ENCODE measurements around the gene WDR90. TPM values are rescaled to one million over a fixed set of nuclear protein-coding genes. Genes with fewer than 3 reads are reported as not detected.

WDR90 gene
- total and polyA plus RNA-seq, 7 donors, result 4.0 to 9.7 (median 8.0) TPM

DNA sequence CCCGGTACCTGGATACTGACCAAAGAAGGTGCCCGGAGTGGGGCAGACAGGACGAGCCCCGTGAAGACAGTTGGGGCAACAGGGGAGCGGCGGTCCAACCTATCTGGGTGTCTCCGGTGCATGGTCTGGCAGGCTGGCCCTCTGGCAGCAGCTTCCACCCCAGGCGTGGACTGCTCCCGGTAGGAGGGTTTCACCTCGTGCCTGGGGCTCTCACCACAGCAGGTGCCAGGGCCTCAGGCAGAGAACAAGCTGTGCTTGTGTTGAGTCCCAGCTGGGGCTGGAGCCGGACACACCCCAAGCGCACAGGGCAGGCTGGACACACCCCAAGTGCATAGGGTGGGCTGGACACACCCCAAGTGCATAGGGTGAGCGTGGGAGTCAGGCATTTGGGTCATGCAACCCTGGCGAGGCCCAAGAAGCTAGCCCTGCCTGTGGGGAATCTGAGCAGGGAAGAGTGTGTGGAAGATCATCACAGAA, 57.9 kb downstream of the WDR90 start:
- H3K4me3 ChIP-seq, result no peak overlapping the region
- WGBS, 3 donors, result 19 to 27% (median 27%) methylated on average over 11 to 14 of the region's 14 CpGs
- H3K4me1 ChIP-seq, result no peaks in the 10 kb centered on the region
- TF ChIP-seq, protein P1, sequence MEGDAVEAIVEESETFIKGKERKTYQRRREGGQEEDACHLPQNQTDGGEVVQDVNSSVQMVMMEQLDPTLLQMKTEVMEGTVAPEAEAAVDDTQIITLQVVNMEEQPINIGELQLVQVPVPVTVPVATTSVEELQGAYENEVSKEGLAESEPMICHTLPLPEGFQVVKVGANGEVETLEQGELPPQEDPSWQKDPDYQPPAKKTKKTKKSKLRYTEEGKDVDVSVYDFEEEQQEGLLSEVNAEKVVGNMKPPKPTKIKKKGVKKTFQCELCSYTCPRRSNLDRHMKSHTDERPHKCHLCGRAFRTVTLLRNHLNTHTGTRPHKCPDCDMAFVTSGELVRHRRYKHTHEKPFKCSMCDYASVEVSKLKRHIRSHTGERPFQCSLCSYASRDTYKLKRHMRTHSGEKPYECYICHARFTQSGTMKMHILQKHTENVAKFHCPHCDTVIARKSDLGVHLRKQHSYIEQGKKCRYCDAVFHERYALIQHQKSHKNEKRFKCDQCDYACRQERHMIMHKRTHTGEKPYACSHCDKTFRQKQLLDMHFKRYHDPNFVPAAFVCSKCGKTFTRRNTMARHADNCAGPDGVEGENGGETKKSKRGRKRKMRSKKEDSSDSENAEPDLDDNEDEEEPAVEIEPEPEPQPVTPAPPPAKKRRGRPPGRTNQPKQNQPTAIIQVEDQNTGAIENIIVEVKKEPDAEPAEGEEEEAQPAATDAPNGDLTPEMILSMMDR (IDR thresholded peaks at IDR 0.05), result no peak
- peaks cover 0 to 89% (median 51%) of the 10 kb centered on the region in 3 donors for H3K27me3 ChIP-seq (ENCODE audit: insufficient read depth in 3 of 3, low read length in 2 of 3)
- no peak for DNase-seq
- intact Hi-C loops (cut with DNase I), result no loop called here
- H3K9me3 ChIP-seq, result no peaks in the 10 kb centered on the region
- H3K27ac ChIP-seq, result no peak overlapping the region
- no peaks in the 10 kb centered on the region for H3K36me3 ChIP-seq (ENCODE audit: insufficient read depth in 1 of 2, low read depth in 1 of 2)
- ATAC-seq, result no peak

DNA sequence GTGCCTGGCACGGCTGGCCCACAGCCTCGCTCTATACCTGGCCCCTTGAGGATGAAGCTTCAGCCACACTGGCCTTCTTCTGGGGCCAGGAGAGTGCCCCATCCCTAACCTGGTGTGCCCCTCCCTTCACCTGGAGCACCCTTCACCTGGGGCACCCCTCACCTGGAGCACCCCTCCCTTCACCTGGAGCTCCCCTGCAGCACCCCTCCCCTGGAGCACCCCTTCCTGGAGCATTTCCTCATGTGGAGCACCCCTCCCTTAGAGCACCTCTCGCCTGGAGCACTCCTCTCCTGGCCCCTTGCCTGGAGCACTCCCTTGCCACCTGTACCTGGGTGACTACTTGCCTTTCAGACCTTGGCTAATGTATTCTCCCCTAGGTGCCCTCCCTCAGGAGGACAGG, 58.9 kb downstream of the WDR90 start:
- ATAC-seq, result no peak
- Histone ChIP-seq H3K27me3 (ENCODE audit: insufficient read depth in 3 of 3, low read length in 2 of 3) (peaks cover 0 to 79% (median 46%) of the 10 kb centered on the region in 3 donors), H3K36me3 (ENCODE audit: insufficient read depth in 1 of 2, low read depth in 1 of 2) (no peaks in the 10 kb centered on the region), H3K4me1 (no peaks in the 10 kb centered on the region), H3K4me3 (no peak overlapping the region), H3K9me3 (no peaks in the 10 kb centered on the region), H3K27ac (no peak overlapping the region)
- TF ChIP-seq, protein P1 (IDR thresholded peaks at IDR 0.05), result no peak
- no peak for DNase-seq
- 52 to 67% (median 60%) methylated on average over 3 of the region's 3 CpGs for WGBS, 3 donors
- intact Hi-C loops (cut with DNase I), result no loop called here

DNA sequence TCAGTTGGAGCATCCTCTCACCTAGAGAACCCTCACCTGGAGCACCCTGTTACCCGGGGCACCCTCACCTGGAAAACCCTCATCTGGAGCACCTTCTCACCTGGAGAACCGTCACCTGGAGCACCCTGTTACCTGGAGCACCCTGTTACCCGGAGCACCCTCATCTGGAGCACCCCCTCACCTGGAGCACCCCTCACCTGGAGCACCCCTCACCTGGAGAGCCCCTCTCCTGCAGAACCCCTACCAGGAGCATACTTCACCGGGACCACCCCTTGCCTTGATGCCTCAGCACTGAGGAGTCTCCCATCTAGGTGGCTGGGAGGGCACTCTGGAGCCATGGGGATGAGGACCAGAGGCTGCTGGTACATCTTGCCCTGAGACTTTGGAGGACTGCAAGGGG, 59.8 kb downstream of the WDR90 start:
- Histone ChIP-seq H3K4me3 (no peak overlapping the region), H3K27ac (no peak overlapping the region), H3K36me3 (ENCODE audit: insufficient read depth in 1 of 2, low read depth in 1 of 2) (no peaks in the 10 kb centered on the region), H3K4me1 (no peaks in the 10 kb centered on the region), H3K27me3 (ENCODE audit: insufficient read depth in 3 of 3, low read length in 2 of 3) (peaks cover 0 to 70% (median 39%) of the 10 kb centered on the region in 3 donors), H3K9me3 (no peaks in the 10 kb centered on the region)
- DNase-seq (no peak), ATAC-seq (no peak)
- WGBS, 3 donors, result 60 to 73% (median 63%) methylated on average over 3 to 4 of the region's 4 CpGs
- TF ChIP-seq, protein P1 (IDR thresholded peaks at IDR 0.05), result no peak
- intact Hi-C loops (cut with DNase I), result no loop called here

DNA sequence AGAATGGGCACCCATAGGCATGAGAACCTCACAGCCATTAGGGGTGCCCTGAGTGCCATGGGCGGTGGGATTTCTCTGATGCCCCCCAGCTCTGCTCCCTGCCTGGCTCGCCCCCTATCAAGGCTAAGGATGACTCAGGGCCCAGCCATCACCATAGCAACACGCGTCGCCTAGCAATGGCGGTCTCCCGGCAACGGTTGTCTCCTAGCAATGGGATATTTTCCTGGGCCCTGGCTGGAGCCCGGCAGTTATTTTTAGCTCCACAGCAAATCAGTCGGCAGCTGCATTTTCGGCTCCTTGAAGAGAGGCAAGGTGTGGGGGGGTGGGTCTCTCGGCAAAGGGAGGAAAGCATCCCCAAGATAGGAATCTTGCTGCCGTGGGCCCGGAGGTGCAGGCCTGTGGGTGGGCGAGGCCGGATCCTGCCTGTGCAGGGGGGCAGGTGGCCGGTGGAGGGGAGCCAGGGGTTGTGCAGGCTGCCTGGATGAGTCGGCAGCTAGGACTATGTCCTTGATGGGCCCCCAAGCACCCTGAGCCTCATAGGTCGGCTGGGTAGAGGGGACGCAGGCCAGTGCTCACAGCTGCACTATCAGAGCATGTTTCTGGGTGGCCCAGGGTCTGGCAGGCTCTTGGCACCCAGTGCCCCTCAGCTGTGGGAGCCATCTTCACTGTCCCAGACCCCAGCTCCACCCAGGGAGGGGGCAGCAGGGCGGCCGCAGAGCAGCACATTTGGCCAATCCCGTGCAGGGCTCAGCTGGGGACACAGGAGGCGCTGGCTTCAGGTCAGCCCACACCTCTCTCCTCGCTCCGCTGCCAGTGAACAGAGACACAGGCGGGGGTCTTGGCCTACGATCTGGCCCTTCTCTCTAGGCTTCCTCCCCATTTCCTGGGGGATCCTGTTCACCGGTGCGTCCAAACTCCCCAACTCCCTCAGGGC, 60.7 kb downstream of the WDR90 start:
- no peak overlapping the region for H3K27ac ChIP-seq
- ATAC-seq, result peak in 1 of 4 donors; percentile 27
- WGBS, 3 donors, result 13 to 17% (median 15%) methylated on average over 26 to 30 of the region's 30 CpGs

More for the DNA sequence above, 60.7 kb downstream of the WDR90 start:
- Histone ChIP-seq H3K4me3 (no peak overlapping the region), H3K27me3 (ENCODE audit: insufficient read depth in 3 of 3, low read length in 2 of 3) (peaks cover 0 to 61% (median 37%) of the 10 kb centered on the region in 3 donors), H3K9me3 (no peaks in the 10 kb centered on the region), H3K36me3 (ENCODE audit: insufficient read depth in 1 of 2, low read depth in 1 of 2) (no peaks in the 10 kb centered on the region), H3K4me1 (no peaks in the 10 kb centered on the region)
- intact Hi-C loops (cut with DNase I), result loop anchor here (2.0 to 5.0 kb wide), 4 partner anchors 75 to 347 kb away; partner anchors contain the start of genes CHTF18 (in 1 of the 2) and RPUSD1 (in 1 of the 2)
- TF ChIP-seq, protein P1 (IDR thresholded peaks at IDR 0.05), result no peak
- DNase-seq, result no peak

All from psoas muscle (tissue), 8 donors.